HCT116 (cell line): ENCODE data around the gene ADGRB3. TPM values are rescaled to one million over a fixed set of nuclear protein-coding genes. Genes with fewer than 3 reads are reported as not detected.

Experiments used
- ATAC-seq: fragments of 200-7000 bp; cut with Tn5 transposase; 2 replicates; pipeline ENCODE4 v1.9.1; 2020; ENCODE audit warnings: mild to moderate bottlenecking, moderate library complexity
- BruUV-seq: library from RNA; stranded (reverse); fragments of 400-500 nt; replicated peaks from 2 replicates; lab custom pipeline; 2021; lab: Mats Ljungman, UMichigan
- CTCF ChIA-PET: fragments of 300-600 bp; sonication (Branson Sonifier 250); formaldehyde crosslinking; loops from one replicate; lab custom pipeline; 2021; ENCODE audit warnings: antibody characterized with exemption; lab: Charles Lee
- POLR2A ChIA-PET: fragments of 300-600, 350-600 bp; sonication (Branson Sonifier 250); formaldehyde crosslinking; loops from one replicate; lab custom pipeline; 2021; ENCODE audit warnings: antibody characterized with exemption; lab: Charles Lee
- RAD21 ChIA-PET, 2 experiments: fragments of 300-600 bp; sonication (Branson Sonifier 250); formaldehyde crosslinking; loops; one replicate each; lab custom pipeline; 2023; ENCODE audit warnings: low total read pairs in 2 of 2; ENCODE audit not compliant: uncharacterized antibody in 2 of 2, unreplicated experiment in 2 of 2, low non-redundant PET in 1 of 2; lab: Charles Lee
- DNase-seq: peaks from one replicate; pipeline ENCODE4 v3.0.0-alpha.2; 2010; ENCODE audit warnings: low read depth, low spot score
- H2AFZ ChIP-seq: fragments of 200-600 bp; shearing (Covaris generic), sonication (generic); 2 replicates; pipeline ENCODE4 v1.6.1; 2017; ENCODE audit warnings: low read depth, mixed run types, mixed read lengths, antibody characterized with exemption, low read length; ENCODE audit not compliant: poor library complexity, severe bottlenecking
- H3K27ac ChIP-seq: 2 replicates; pipeline ENCODE4 v1.5.1; 2012; ENCODE audit warnings: low read depth, low read length
- H3K27me3 ChIP-seq: fragments of 200-600 bp; sonication (generic); 2 replicates; pipeline ENCODE4 v1.6.1; 2016; ENCODE audit warnings: mixed run types, low read length, mixed read lengths; ENCODE audit not compliant: insufficient read depth
- H3K36me3 ChIP-seq, 2 experiments: fragments of 200-500 bp in 1 of 2; fragments of 200-600 bp in 1 of 2; sonication (Bioruptor generic) in 1 of 2; sonication (generic) in 1 of 2; 2 replicates each; pipeline versions ENCODE4 v1.5.1 to v1.6.1; 2014 to 2016; ENCODE audit warnings: low read length in 2 of 2, inconsistent platforms in 1 of 2, mixed read lengths in 1 of 2, mixed run types in 1 of 2; ENCODE audit not compliant: insufficient read depth in 2 of 2, control insufficient read depth in 1 of 2
- H3K4me1 ChIP-seq, 2 experiments: fragments of 200-600 bp in 1 of 2; sonication (generic) in 1 of 2; 2 replicates each; pipeline versions ENCODE4 v1.5.1 to v1.6.1; 2012 to 2017; ENCODE audit warnings: low read length in 2 of 2, inconsistent platforms in 1 of 2, mild to moderate bottlenecking in 1 of 2, mixed read lengths in 1 of 2, mixed run types in 1 of 2, moderate library complexity in 1 of 2; ENCODE audit not compliant: insufficient read depth in 2 of 2, control insufficient read depth in 1 of 2
- H3K4me2 ChIP-seq: fragments of 200-600 bp; sonication (generic); 2 replicates; pipeline ENCODE4 v1.6.1; 2017; ENCODE audit warnings: mixed run types, low read length, mixed read lengths
- H3K4me3 ChIP-seq, 2 experiments: fragments of 200-600 bp in 1 of 2; sonication (generic) in 1 of 2; replicated peaks in 1 of 2; 2 replicates each; pipeline ENCODE4 v1.5.1; 2011 to 2016; ENCODE audit warnings: low read length in 2 of 2, control low read depth in 1 of 2, low read depth in 1 of 2, mild to moderate bottlenecking in 1 of 2, mixed read lengths in 1 of 2, mixed run types in 1 of 2
- H3K79me2 ChIP-seq: fragments of 200-600 bp; sonication (generic); 2 replicates; pipeline ENCODE4 v1.6.1; 2017; ENCODE audit warnings: mild to moderate bottlenecking, mixed run types, low read length, moderate library complexity, mixed read lengths; ENCODE audit not compliant: insufficient read depth
- H3K9ac ChIP-seq: fragments of 200-600 bp; sonication (generic); 2 replicates; pipeline ENCODE4 v1.6.1; 2016; ENCODE audit warnings: low read length, mixed read lengths
- H3K9me2 ChIP-seq: fragments of 200-600 bp; sonication (generic), shearing (Covaris generic); 2 replicates; pipeline ENCODE4 v1.6.1; 2017; ENCODE audit warnings: mixed run types, mild to moderate bottlenecking, moderate library complexity; ENCODE audit not compliant: insufficient read depth
- H3K9me3 ChIP-seq, 2 experiments: fragments of 200-500 bp in 1 of 2; fragments of 200-600 bp in 1 of 2; sonication (Bioruptor generic) in 1 of 2; sonication (generic) in 1 of 2; 2 replicates each; pipeline ENCODE4 v1.6.1; 2014 to 2017; ENCODE audit warnings: low read length in 2 of 2, mixed read lengths in 2 of 2, inconsistent platforms in 1 of 2, low read depth in 1 of 2, mild to moderate bottlenecking in 1 of 2, mixed run types in 1 of 2, moderate library complexity in 1 of 2; ENCODE audit not compliant: control insufficient read depth in 1 of 2, insufficient read depth in 1 of 2
- H4K20me1 ChIP-seq: fragments of 200-600 bp; sonication (generic), shearing (Covaris generic); 2 replicates; pipeline ENCODE4 v1.6.1; 2017; ENCODE audit warnings: mixed run types, mild to moderate bottlenecking, moderate library complexity; ENCODE audit not compliant: insufficient read depth
- CBX3 ChIP-seq: IDR thresholded peaks from 2 replicates; pipeline ENCODE4 v1.6.1; 2012; ENCODE audit warnings: low read depth
- EGR1 ChIP-seq: IDR thresholded peaks from 2 replicates; pipeline ENCODE4 v1.6.1; 2012; ENCODE audit warnings: low read depth
- ELF1 ChIP-seq: IDR thresholded peaks from 2 replicates; pipeline ENCODE4 v1.6.1; 2012; ENCODE audit warnings: low read depth, borderline replicate concordance
- EZH2 ChIP-seq: fragments of 200-600 bp; sonication (generic); IDR thresholded peaks from 2 replicates; pipeline ENCODE4 v1.6.1; 2017; ENCODE audit warnings: antibody characterized with exemption, mixed run types
- EZH2phosphoT487 ChIP-seq: fragments of 200-600 bp; IDR thresholded peaks from 2 replicates; pipeline ENCODE4 v1.6.1; 2018; ENCODE audit warnings: antibody characterized with exemption, borderline replicate concordance
- FOSL1 ChIP-seq: IDR thresholded peaks from 2 replicates; pipeline ENCODE4 v1.6.1; 2012; ENCODE audit warnings: low read depth
- POLR2A ChIP-seq: IDR thresholded peaks from 2 replicates; pipeline ENCODE4 v1.7.0; 2011; ENCODE audit warnings: borderline replicate concordance; ENCODE audit not compliant: insufficient read depth, insufficient read length; ENCODE audit errors: extremely low read depth
- POLR2AphosphoS5 ChIP-seq: IDR thresholded peaks from 2 replicates; pipeline ENCODE4 v1.6.1; 2011; ENCODE audit warnings: mild to moderate bottlenecking, low read depth, low read length, moderate library complexity
- RAD21 ChIP-seq: IDR thresholded peaks from 2 replicates; pipeline ENCODE4 v1.6.1; 2012; ENCODE audit warnings: low read depth, mild to moderate bottlenecking
- SRF ChIP-seq: IDR thresholded peaks from 2 replicates; pipeline ENCODE4 v1.6.1; 2012; ENCODE audit warnings: low read depth
- ZFX ChIP-seq: fragments of 450-650 bp; IDR thresholded peaks from 2 replicates; pipeline ENCODE4 v1.6.1; 2017
- ZNF274 ChIP-seq: fragments of 200-500 bp; sonication (Bioruptor generic); IDR thresholded peaks from 2 replicates; pipeline ENCODE4 v1.6.1; 2014; ENCODE audit warnings: mild to moderate bottlenecking, low read depth, low read length, inconsistent platforms
- intact Hi-C: fragments of 100-400 bp; cut with micrococcal nuclease; formaldehyde crosslinking; loops from 2 replicates; pipeline ENCODE4 v1.10.0; 2022
- total RNA-seq: library from RNA; stranded (reverse); gene quantifications from one replicate; pipeline ENCODE4 v1.2.1, GENCODE V29; 2021; ENCODE audit not compliant: unreplicated experiment
- TF ChIP-seq, protein P1 (sequence below): IDR thresholded peaks from 2 replicates; pipeline ENCODE4 v1.6.1; 2012
- TF ChIP-seq, protein P2 (sequence below): IDR thresholded peaks from 2 replicates; pipeline ENCODE4 v1.6.1; 2012
- TF ChIP-seq, protein P3 (sequence below), 3 experiments: fragments of 200-600 bp in 1 of 3; sonication (generic) in 1 of 3; IDR thresholded peaks in 2 of 3; conservative IDR thresholded peaks in 1 of 3; 2 replicates each; pipeline ENCODE4 v1.5.1; 2012 to 2017; ENCODE audit warnings: low read depth in 2 of 3, low read length in 2 of 3, antibody characterized with exemption in 1 of 3, borderline replicate concordance in 1 of 3, control low read depth in 1 of 3, mild to moderate bottlenecking in 1 of 3, mixed read lengths in 1 of 3, mixed run types in 1 of 3, moderate library complexity in 1 of 3; ENCODE audit not compliant: insufficient read depth in 1 of 3

Gene ADGRB3
- total RNA-seq, 1 experiment from 2014 or later, result not detected

GRCh38 chr6:68710916-68711315 is 75.8 kb downstream of the ADGRB3 start:
- Histone ChIP-seq H4K20me1 (no peaks in the 10 kb centered on the region), H3K36me3 (no peaks in the 10 kb centered on the region), H3K9me3 (peaks cover 5 to 18% of the 10 kb centered on the region in 2 experiments; a peak in 2 of 4 replicates), H3K27me3 (no peaks in the 10 kb centered on the region), H3K4me2 (no peak overlapping the region), H3K79me2 (no peaks in the 10 kb centered on the region)
- CTCF ChIA-PET, result no interaction called here
- BruUV-seq, result no TSS peak
- DNase-seq, result no peak
- RAD21 ChIA-PET, result no interaction called here
- TF ChIP-seq, protein P1, sequence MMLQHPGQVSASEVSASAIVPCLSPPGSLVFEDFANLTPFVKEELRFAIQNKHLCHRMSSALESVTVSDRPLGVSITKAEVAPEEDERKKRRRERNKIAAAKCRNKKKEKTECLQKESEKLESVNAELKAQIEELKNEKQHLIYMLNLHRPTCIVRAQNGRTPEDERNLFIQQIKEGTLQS, result no peak
- TF ChIP-seq, protein P2, sequence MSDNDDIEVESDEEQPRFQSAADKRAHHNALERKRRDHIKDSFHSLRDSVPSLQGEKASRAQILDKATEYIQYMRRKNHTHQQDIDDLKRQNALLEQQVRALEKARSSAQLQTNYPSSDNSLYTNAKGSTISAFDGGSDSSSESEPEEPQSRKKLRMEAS, result no peak
- TF ChIP-seq POLR2AphosphoS5 (no peak), SRF (no peak), ZNF274 (no peak), ELF1 (no peak), EZH2 (no peak), RAD21 (no peak), FOSL1 (no peak), ZFX (no peak), CBX3 (no peak), EGR1 (no peak), EZH2phosphoT487 (no peak), POLR2A (no peak)
- TF ChIP-seq, protein P3, sequence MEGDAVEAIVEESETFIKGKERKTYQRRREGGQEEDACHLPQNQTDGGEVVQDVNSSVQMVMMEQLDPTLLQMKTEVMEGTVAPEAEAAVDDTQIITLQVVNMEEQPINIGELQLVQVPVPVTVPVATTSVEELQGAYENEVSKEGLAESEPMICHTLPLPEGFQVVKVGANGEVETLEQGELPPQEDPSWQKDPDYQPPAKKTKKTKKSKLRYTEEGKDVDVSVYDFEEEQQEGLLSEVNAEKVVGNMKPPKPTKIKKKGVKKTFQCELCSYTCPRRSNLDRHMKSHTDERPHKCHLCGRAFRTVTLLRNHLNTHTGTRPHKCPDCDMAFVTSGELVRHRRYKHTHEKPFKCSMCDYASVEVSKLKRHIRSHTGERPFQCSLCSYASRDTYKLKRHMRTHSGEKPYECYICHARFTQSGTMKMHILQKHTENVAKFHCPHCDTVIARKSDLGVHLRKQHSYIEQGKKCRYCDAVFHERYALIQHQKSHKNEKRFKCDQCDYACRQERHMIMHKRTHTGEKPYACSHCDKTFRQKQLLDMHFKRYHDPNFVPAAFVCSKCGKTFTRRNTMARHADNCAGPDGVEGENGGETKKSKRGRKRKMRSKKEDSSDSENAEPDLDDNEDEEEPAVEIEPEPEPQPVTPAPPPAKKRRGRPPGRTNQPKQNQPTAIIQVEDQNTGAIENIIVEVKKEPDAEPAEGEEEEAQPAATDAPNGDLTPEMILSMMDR (IDR thresholded peaks at IDR 0.05 in 2 of 3, conservative IDR thresholded peaks at IDR 0.05 in 1 of 3; ENCODE audit: borderline replicate concordance in 1 of 3, insufficient read depth in 1 of 3, low read depth in 2 of 3, low read length in 2 of 3), result no peak
- TF ChIP-seq, all 23 proteins: peak for 0
- no peak overlapping the region for H3K9ac ChIP-seq
- H3K9me2 ChIP-seq, result no peaks in the 10 kb centered on the region
- H3K4me1 ChIP-seq, result no peaks in the 10 kb centered on the region
- ATAC-seq, result no peak
- no peak overlapping the region for H3K4me3 ChIP-seq
- no peak overlapping the region for H2AFZ ChIP-seq
- no peak overlapping the region for H3K27ac ChIP-seq
- POLR2A ChIA-PET, result no interaction called here
- intact Hi-C loops, result no loop called here
